GM12864 (cell line): ENCODE data around the gene SVEP1.

Experiments used
- DNase-seq: peaks from one replicate; pipeline ENCODE4 v3.0.0-alpha.2; 2011; ENCODE audit warnings: low read depth
- H3K4me3 ChIP-seq: 2 replicates; pipeline ENCODE4 v1.5.1; 2011; ENCODE audit warnings: mild to moderate bottlenecking, low read depth, low read length, control low read depth
- CTCF ChIP-seq: IDR thresholded peaks from 2 replicates; pipeline ENCODE4 v1.5.1; 2011; ENCODE audit warnings: low read depth, mild to moderate bottlenecking, moderate library complexity, low read length, control low read depth, inconsistent platforms; ENCODE audit errors: missing control alignments

SVEP1 gene

DNA sequence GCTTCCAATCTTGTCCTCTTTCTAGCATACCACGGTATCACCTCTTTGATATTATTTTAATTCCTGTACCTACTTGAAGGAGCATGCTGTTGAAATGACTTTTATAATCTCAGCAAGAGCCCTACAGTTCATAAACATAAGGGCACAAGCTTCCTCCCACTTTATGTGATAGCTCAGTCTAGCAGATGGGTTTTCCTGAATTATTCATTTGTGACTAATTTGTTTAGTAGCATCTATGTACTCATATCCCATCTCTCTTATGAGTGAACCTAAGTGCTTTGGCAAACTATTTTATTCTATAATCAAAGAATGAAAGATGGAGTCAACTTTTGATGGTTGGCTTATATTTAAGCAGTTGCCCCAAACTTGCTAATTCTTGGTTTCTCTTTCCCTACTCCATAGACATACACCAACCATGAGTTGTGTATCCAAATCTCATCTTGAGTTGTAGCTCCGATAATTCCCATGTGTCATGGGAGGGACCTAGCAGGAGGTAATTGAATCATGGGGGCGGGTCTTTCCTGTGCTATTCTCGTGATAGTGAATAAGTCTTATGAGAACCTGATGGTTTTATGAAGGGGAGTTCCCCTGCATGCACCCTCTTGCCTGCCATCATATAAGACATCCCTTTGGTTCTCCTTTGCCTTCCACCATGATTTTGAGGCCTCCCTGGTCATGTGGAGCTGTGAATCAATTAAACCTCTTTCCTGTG, 259.6 kb downstream of the SVEP1 start:
- TF ChIP-seq CTCF, result no peak
- no peak for DNase-seq
- no peak overlapping the region for H3K4me3 ChIP-seq

DNA sequence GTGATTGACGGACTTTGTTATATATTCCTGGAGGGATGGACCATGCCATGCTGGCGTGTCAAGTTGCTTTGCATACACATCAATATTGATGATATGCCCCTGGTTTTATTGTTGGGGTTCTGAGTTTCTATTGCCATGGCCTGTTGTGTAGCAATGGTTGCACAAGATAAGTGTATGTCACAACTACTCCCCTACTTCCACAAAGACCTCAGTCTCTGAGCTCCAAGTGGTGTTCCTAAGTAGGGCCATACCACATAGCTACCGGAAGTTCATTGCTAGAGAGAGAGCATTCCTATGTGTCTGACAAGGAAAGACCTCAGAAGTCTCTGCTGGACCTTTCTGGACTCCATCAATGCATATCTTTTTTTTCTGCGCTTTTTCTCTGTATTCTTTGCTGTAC, 261.6 kb downstream of the SVEP1 start:
- H3K4me3 ChIP-seq, result no peak overlapping the region
- DNase-seq, result no peak
- TF ChIP-seq CTCF, result no peak

GRCh38 chr9:110316261-110317075, 263.1 kb downstream of the SVEP1 start:
- H3K4me3 ChIP-seq, result no peak overlapping the region

More at GRCh38 chr9:110316261-110317075, 263.1 kb downstream of the SVEP1 start:
- TF ChIP-seq CTCF, result no peak
- DNase-seq, result no peak
